GM12878 (cell line): ENCODE results near the gene GPRASP2. TPM values are rescaled to one million over a fixed set of nuclear protein-coding genes. Genes with fewer than 3 reads are reported as not detected.

Experiments
- ATAC-seq: fragments of 200-7000 bp; cut with Tn5 transposase; 3 replicates; pipeline ENCODE4 v1.9.1; 2020; ENCODE audit warnings: mild to moderate bottlenecking, moderate library complexity
- BruUV-seq: library from RNA; stranded (reverse); fragments of 400-500 nt; replicated peaks from 2 replicates; lab custom pipeline; 2021; lab: Mats Ljungman, UMichigan
- CTCF ChIA-PET: fragments of 300-600 bp; sonication (Branson Sonifier 250); formaldehyde crosslinking; extraction: SDS; loops from one replicate; lab custom pipeline; 2021; ENCODE audit warnings: inconsistent platforms; lab: Yijun Ruan, JAX
- POLR2A ChIA-PET: fragments of 350-600 bp; formaldehyde crosslinking; extraction: SDS; loops from one replicate; lab custom pipeline; 2021; ENCODE audit warnings: inconsistent platforms; lab: Charles Lee
- RAD21 ChIA-PET: fragments of 300-600 bp; sonication (Branson Sonifier 250); formaldehyde crosslinking; loops from one replicate; lab custom pipeline; 2023; ENCODE audit warnings: antibody characterized with exemption; ENCODE audit not compliant: unreplicated experiment; lab: Charles Lee
- SMC1A ChIA-PET: fragments of 300-600 bp; sonication (Branson Sonifier 250); formaldehyde crosslinking; loops from one replicate; lab custom pipeline; 2023; ENCODE audit not compliant: unreplicated experiment, uncharacterized antibody; lab: Charles Lee
- DNase-seq: peaks from one replicate; pipeline ENCODE4 v3.0.0-alpha.2; 2011; ENCODE audit warnings: low read depth, low spot score
- FAIRE-seq: peaks from 3 replicates; lab custom pipeline; 2011; peaks lifted over from hg19 to GRCh38; lab: Jason Lieb, UNC
- H2AFZ ChIP-seq: 2 replicates; pipeline ENCODE4 v1.6.0; 2011; ENCODE audit warnings: low read depth, low read length, control low read depth; ENCODE audit not compliant: control insufficient read depth
- H3K27ac ChIP-seq: 2 replicates; pipeline ENCODE4 v1.5.1; 2011; ENCODE audit warnings: control low read depth; ENCODE audit not compliant: control insufficient read depth, insufficient read depth
- H3K27me3 ChIP-seq, 2 experiments: replicated peaks in 1 of 2; 2 replicates each; pipeline versions ENCODE4 v1.6.0 to v1.6.1; 2011; ENCODE audit warnings: low read length in 1 of 2; ENCODE audit not compliant: control insufficient read depth in 2 of 2, insufficient read depth in 2 of 2
- H3K36me3 ChIP-seq, 2 experiments: 2 replicates each; pipeline ENCODE4 v1.5.1; 2011; ENCODE audit warnings: low read length in 1 of 2; ENCODE audit not compliant: control insufficient read depth in 2 of 2, insufficient read depth in 2 of 2
- H3K4me1 ChIP-seq: 2 replicates; pipeline ENCODE4 v1.6.1; 2011; ENCODE audit warnings: mild to moderate bottlenecking, low read length, moderate library complexity, mixed read lengths; ENCODE audit not compliant: control insufficient read depth, insufficient read depth
- H3K4me2 ChIP-seq: 2 replicates; pipeline ENCODE4 v1.6.0; 2011; ENCODE audit warnings: control low read depth; ENCODE audit not compliant: control insufficient read depth, insufficient read depth
- H3K4me3 ChIP-seq: fragments of 200-600 bp; sonication (generic); 2 replicates; pipeline ENCODE4 v1.5.1; 2016
- H3K79me2 ChIP-seq: 2 replicates; pipeline ENCODE4 v1.6.0; 2011; ENCODE audit warnings: low read length; ENCODE audit not compliant: control insufficient read depth, insufficient read depth
- H3K9ac ChIP-seq: 2 replicates; pipeline ENCODE4 v1.8.0; 2011; ENCODE audit warnings: low read length, control low read depth, mixed read lengths; ENCODE audit not compliant: control insufficient read depth, insufficient read depth
- H3K9me3 ChIP-seq: replicated peaks from 3 replicates; pipeline ENCODE4 v1.5.1; 2011; ENCODE audit warnings: mild to moderate bottlenecking, low read length; ENCODE audit not compliant: control insufficient read depth, insufficient read depth
- H4K20me1 ChIP-seq: 2 replicates; pipeline ENCODE4 v1.6.0; 2011; ENCODE audit not compliant: control insufficient read depth, insufficient read depth
- ATF2 ChIP-seq: IDR thresholded peaks from 2 replicates; pipeline ENCODE4 v1.6.1; 2012; ENCODE audit warnings: low read length, inconsistent platforms
- BCL3 ChIP-seq: IDR thresholded peaks from 2 replicates; pipeline ENCODE4 v1.6.1; 2011; ENCODE audit warnings: borderline replicate concordance, low read depth, mild to moderate bottlenecking, moderate library complexity, low read length; ENCODE audit not compliant: insufficient read depth, poor library complexity, severe bottlenecking
- EGR1 ChIP-seq, 2 experiments: IDR thresholded peaks; 1 replicate in 1 of 2; 2 replicates in 1 of 2; pipeline ENCODE4 v1.6.1; 2011 to 2012; ENCODE audit warnings: low read depth in 2 of 2, low read length in 2 of 2, borderline replicate concordance in 1 of 2, mild to moderate bottlenecking in 1 of 2, moderate library complexity in 1 of 2
- HSF1 ChIP-seq: fragments of 150-350 bp; IDR thresholded peaks from 2 replicates; pipeline ENCODE4 v1.6.1; 2014; ENCODE audit warnings: mild to moderate bottlenecking, low read depth, low read length
- LARP7 ChIP-seq: fragments of 450-650 bp; IDR thresholded peaks from 2 replicates; pipeline ENCODE4 v1.6.1; 2017; ENCODE audit warnings: mild to moderate bottlenecking
- SMAD5 ChIP-seq: IDR thresholded peaks from 2 replicates; pipeline ENCODE4 v1.6.1; 2016; ENCODE audit warnings: antibody characterized with exemption, low read depth
- WGBS: methylation state at CpG from one replicate; pipeline ENCODE4 v1.1.6; 2016; ENCODE audit warnings: low lambda C conversion rate; ENCODE audit not compliant: insufficient replicate concordance, insufficient coverage; ENCODE audit errors: missing lambda C conversion rate; 5-methylcytosine and 5-hydroxymethylcytosine counted together
- in situ Hi-C: fragments of 300-500 bp; cut with MboI; formaldehyde crosslinking; loops from 9 replicates; pipeline ENCODE4 v1.14.3; 2018; ENCODE audit warnings: mixed read lengths
- intact Hi-C: fragments of 100-400 bp; cut with micrococcal nuclease; formaldehyde crosslinking; loops from one replicate; pipeline ENCODE4 v1.14.2; 2022; ENCODE audit not compliant: unreplicated experiment
- polyA plus RNA-seq, 11 experiments: library from polyadenylated mRNA; depleted of rRNA in 4 of 11; unstranded in 6 of 11; stranded (reverse) in 5 of 11; fragments of >200 nt; fragmentation: Nextera tagmentation in 4 of 11; fragmentation: Illumina TruSeq in 1 of 11; extraction: Ambion mirVana in 4 of 11; extraction: Trizol in 1 of 11; gene quantifications; 1 replicate in 1 of 11; 2 replicates in 10 of 11; pipeline versions ENCODE4 v1.2.1 to v1.2.3, GENCODE V29; 2011 to 2016; ENCODE audit warnings: inconsistent platforms in 2 of 11, missing spikeins in 2 of 11, low read depth in 1 of 11
- small RNA-seq: library from RNA; depleted of rRNA; stranded (forward); fragments of <200 nt; gene quantifications from one replicate; pipeline ENCODE3, GENCODE V24; 2014
- total RNA-seq, 4 experiments: library from RNA; depleted of rRNA in 3 of 4; stranded (reverse); fragments of >200 nt in 3 of 4; fragmentation: Illumina TruSeq in 1 of 4; extraction: Trizol in 1 of 4; gene quantifications; 2 replicates each; pipeline versions ENCODE4 v1.2.1 to v1.2.3, GENCODE V29; 2013 to 2021

The GPRASP2 gene
- total and polyA plus RNA-seq, 10 of the 15 experiments (the other 5 are each of a cell fraction or from before 2014, with no cell fraction given), result 0.08 to 0.27 (median 0.19) TPM; not detected in 1

GRCh38 chrX:102765809-102766208, 53.6 kb downstream of the GPRASP2 start (continued):
- TF ChIP-seq HSF1 (no peak), BCL3 (no peak)
- TF ChIP-seq, all 136 proteins: peak for 0

GRCh38 chrX:102767287-102767686, 55.0 kb downstream of the GPRASP2 start:
- in situ Hi-C loops, result no loop called here
- POLR2A ChIA-PET, result no interaction called here
- CTCF ChIA-PET, result no interaction called here
- H4K20me1 ChIP-seq, result no peaks in the 10 kb centered on the region
- TF ChIP-seq ATF2 (no peak), EGR1 (IDR thresholded peaks at IDR 0.05; ENCODE audit: borderline replicate concordance in 1 of 2, low read depth in 2 of 2, low read length in 2 of 2) (no peak), SMAD5 (no peak), LARP7 (no peak)
- ATAC-seq (no peak), DNase-seq (no peak), FAIRE-seq (no peak)
- no peak overlapping the region for H3K4me3 ChIP-seq
- intact Hi-C loops, result no loop called here
- SMC1A ChIA-PET, result no interaction called here
- no TSS peak for BruUV-seq
- H2AFZ ChIP-seq, result no peak overlapping the region
- H3K79me2 ChIP-seq, result peaks cover 4% of the 10 kb centered on the region
- 0% methylated on average over 1 of the region's 1 CpG for WGBS
- no peaks in the 10 kb centered on the region; the same call in 2 of the 3 replicates for H3K9me3 ChIP-seq
- no peak overlapping the region for H3K9ac ChIP-seq
- RAD21 ChIA-PET, result no interaction called here
- H3K27ac ChIP-seq, result no peak overlapping the region
- H3K27me3 ChIP-seq, result no peaks in the 10 kb centered on the region
- no peaks in the 10 kb centered on the region for H3K4me1 ChIP-seq
- H3K36me3 ChIP-seq, result no peaks in the 10 kb centered on the region
- H3K4me2 ChIP-seq, result no peak overlapping the region

Small RNA genes lying within 50 kb of the gene (small RNA-seq; reads per million reads assigned to genes)
- not detected for gene RNU6-589P

Other genes starting within 250 kb of the GPRASP2 start
- not detected in 2 replicates for gene TCP11X2, start 240.6 kb upstream of the GPRASP2 start, total RNA-seq (2014; rRNA removed)
- gene TCP11X2, start 240.6 kb upstream of the GPRASP2 start, total RNA-seq (2014; rRNA removed; fragmentation: Illumina TruSeq; extraction: Trizol), result not detected in 2 replicates
- not detected in 2 replicates for gene TCP11X2, start 240.6 kb upstream of the GPRASP2 start, total RNA-seq (2021)
- not detected in 2 replicates for gene TCP11X2, start 240.6 kb upstream of the GPRASP2 start, polyA plus RNA-seq (2011; rRNA removed)
- not detected in 2 replicates for gene TCP11X2, start 240.6 kb upstream of the GPRASP2 start, polyA plus RNA-seq (2014; fragmentation: Illumina TruSeq; extraction: Trizol)
- not detected for gene TCP11X2, start 240.6 kb upstream of the GPRASP2 start, polyA plus RNA-seq (2014; fragmentation: Nextera tagmentation; extraction: Ambion mirVana)
- not detected in 2 replicates for gene TCP11X2, start 240.6 kb upstream of the GPRASP2 start, polyA plus RNA-seq (2014; rRNA removed)
- not detected for gene TCP11X2, start 240.6 kb upstream of the GPRASP2 start, polyA plus RNA-seq (2016; fragmentation: Nextera tagmentation; extraction: Ambion mirVana)
- gene TMSB15A, start 195.7 kb upstream of the GPRASP2 start, total RNA-seq (2014; rRNA removed), result not detected in 2 replicates
- not detected in 2 replicates for gene TMSB15A, start 195.7 kb upstream of the GPRASP2 start, total RNA-seq (2014; rRNA removed; fragmentation: Illumina TruSeq; extraction: Trizol)
- not detected in 2 replicates for gene TMSB15A, start 195.7 kb upstream of the GPRASP2 start, total RNA-seq (2021)
- gene TMSB15A, start 195.7 kb upstream of the GPRASP2 start, polyA plus RNA-seq (2011; rRNA removed), result not detected in 2 replicates
- not detected in 2 replicates for gene TMSB15A, start 195.7 kb upstream of the GPRASP2 start, polyA plus RNA-seq (2014; fragmentation: Illumina TruSeq; extraction: Trizol)
- not detected for gene TMSB15A, start 195.7 kb upstream of the GPRASP2 start, polyA plus RNA-seq (2014; fragmentation: Nextera tagmentation; extraction: Ambion mirVana)
- not detected in 2 replicates for gene TMSB15A, start 195.7 kb upstream of the GPRASP2 start, polyA plus RNA-seq (2014; rRNA removed)
- gene TMSB15A, start 195.7 kb upstream of the GPRASP2 start, polyA plus RNA-seq (2016; fragmentation: Nextera tagmentation; extraction: Ambion mirVana), result under 1 TPM in 1 of 2 experiments, not detected in 1; 0.25 TPM
- 10.3 and 11.9 TPM in 2 replicates for gene ARMCX5, start 112.9 kb upstream of the GPRASP2 start, total RNA-seq (2014; rRNA removed)
- gene ARMCX5, start 112.9 kb upstream of the GPRASP2 start, total RNA-seq (2014; rRNA removed; fragmentation: Illumina TruSeq; extraction: Trizol), result 11.9 and 12.3 TPM in 2 replicates
- gene ARMCX5, start 112.9 kb upstream of the GPRASP2 start, total RNA-seq (2021), result 6.5 and 7.8 TPM in 2 replicates
- 10.9 and 13.4 TPM in 2 replicates for gene ARMCX5, start 112.9 kb upstream of the GPRASP2 start, polyA plus RNA-seq (2011; rRNA removed)
- 12.5 and 13.7 TPM in 2 replicates for gene ARMCX5, start 112.9 kb upstream of the GPRASP2 start, polyA plus RNA-seq (2014; fragmentation: Illumina TruSeq; extraction: Trizol)
- 1 to 10 TPM; 9.3 to 9.5 TPM for gene ARMCX5, start 112.9 kb upstream of the GPRASP2 start, polyA plus RNA-seq (2014; fragmentation: Nextera tagmentation; extraction: Ambion mirVana)
- 9.2 and 11.9 TPM in 2 replicates for gene ARMCX5, start 112.9 kb upstream of the GPRASP2 start, polyA plus RNA-seq (2014; rRNA removed)
- gene ARMCX5, start 112.9 kb upstream of the GPRASP2 start, polyA plus RNA-seq (2016; fragmentation: Nextera tagmentation; extraction: Ambion mirVana), result 1 to 10 TPM; 6.8 to 8.2 TPM
- gene GPRASP1, start 61.0 kb upstream of the GPRASP2 start, total RNA-seq (2014; rRNA removed), result 0.34 and 0.44 TPM in 2 replicates
- gene GPRASP1, start 61.0 kb upstream of the GPRASP2 start, total RNA-seq (2014; rRNA removed; fragmentation: Illumina TruSeq; extraction: Trizol), result 0.45 and 0.46 TPM in 2 replicates
- gene GPRASP1, start 61.0 kb upstream of the GPRASP2 start, total RNA-seq (2021), result 0.46 and 0.61 TPM in 2 replicates
- gene GPRASP1, start 61.0 kb upstream of the GPRASP2 start, polyA plus RNA-seq (2011; rRNA removed), result 0.11 and 0.23 TPM in 2 replicates
- 0.10 and 0.36 TPM in 2 replicates for gene GPRASP1, start 61.0 kb upstream of the GPRASP2 start, polyA plus RNA-seq (2014; fragmentation: Illumina TruSeq; extraction: Trizol)
- gene GPRASP1, start 61.0 kb upstream of the GPRASP2 start, polyA plus RNA-seq (2014; fragmentation: Nextera tagmentation; extraction: Ambion mirVana), result under 1 TPM; 0.03 to 0.04 TPM
- 0.09 and 0.10 TPM in 2 replicates for gene GPRASP1, start 61.0 kb upstream of the GPRASP2 start, polyA plus RNA-seq (2014; rRNA removed)
- under 1 TPM; 0.16 to 0.20 TPM for gene GPRASP1, start 61.0 kb upstream of the GPRASP2 start, polyA plus RNA-seq (2016; fragmentation: Nextera tagmentation; extraction: Ambion mirVana)
- gene GPRASP3, start 8.3 kb downstream of the GPRASP2 start, total RNA-seq (2014; rRNA removed), result 0.05 and 0.17 TPM in 2 replicates
- gene GPRASP3, start 8.3 kb downstream of the GPRASP2 start, total RNA-seq (2014; rRNA removed; fragmentation: Illumina TruSeq; extraction: Trizol), result 0.18 and 0.22 TPM in 2 replicates
- gene GPRASP3, start 8.3 kb downstream of the GPRASP2 start, total RNA-seq (2021), result 0.10 and 0.88 TPM in 2 replicates
- 0.18 and 0.30 TPM in 2 replicates for gene GPRASP3, start 8.3 kb downstream of the GPRASP2 start, polyA plus RNA-seq (2011; rRNA removed)
- 0.10 TPM in 2 replicates for gene GPRASP3, start 8.3 kb downstream of the GPRASP2 start, polyA plus RNA-seq (2014; fragmentation: Illumina TruSeq; extraction: Trizol)
- under 1 TPM; 0.11 TPM for gene GPRASP3, start 8.3 kb downstream of the GPRASP2 start, polyA plus RNA-seq (2014; fragmentation: Nextera tagmentation; extraction: Ambion mirVana)
- gene GPRASP3, start 8.3 kb downstream of the GPRASP2 start, polyA plus RNA-seq (2014; rRNA removed), result 0.09 TPM in 2 replicates
- gene GPRASP3, start 8.3 kb downstream of the GPRASP2 start, polyA plus RNA-seq (2016; fragmentation: Nextera tagmentation; extraction: Ambion mirVana), result under 1 TPM; 0.27 to 0.30 TPM
- gene RAB40AL, start 224.8 kb downstream of the GPRASP2 start, total RNA-seq (2014; rRNA removed), result 0.11 and 0.45 TPM in 2 replicates
- 0.13 and 0.51 TPM in 2 replicates for gene RAB40AL, start 224.8 kb downstream of the GPRASP2 start, total RNA-seq (2014; rRNA removed; fragmentation: Illumina TruSeq; extraction: Trizol)
- 0.33 and 0.43 TPM in 2 replicates for gene RAB40AL, start 224.8 kb downstream of the GPRASP2 start, total RNA-seq (2021)
- 0.16 and 0.27 TPM in 2 replicates for gene RAB40AL, start 224.8 kb downstream of the GPRASP2 start, polyA plus RNA-seq (2011; rRNA removed)
- not detected in 2 replicates for gene RAB40AL, start 224.8 kb downstream of the GPRASP2 start, polyA plus RNA-seq (2014; fragmentation: Illumina TruSeq; extraction: Trizol)
- not detected for gene RAB40AL, start 224.8 kb downstream of the GPRASP2 start, polyA plus RNA-seq (2014; fragmentation: Nextera tagmentation; extraction: Ambion mirVana)
- 0.19 and 0.55 TPM in 2 replicates for gene RAB40AL, start 224.8 kb downstream of the GPRASP2 start, polyA plus RNA-seq (2014; rRNA removed)
- gene RAB40AL, start 224.8 kb downstream of the GPRASP2 start, polyA plus RNA-seq (2016; fragmentation: Nextera tagmentation; extraction: Ambion mirVana), result under 1 TPM in 1 of 2 experiments, not detected in 1; 0.16 TPM